ENCODE data around the gene ZNF521.

ZNF521 gene

DNA sequence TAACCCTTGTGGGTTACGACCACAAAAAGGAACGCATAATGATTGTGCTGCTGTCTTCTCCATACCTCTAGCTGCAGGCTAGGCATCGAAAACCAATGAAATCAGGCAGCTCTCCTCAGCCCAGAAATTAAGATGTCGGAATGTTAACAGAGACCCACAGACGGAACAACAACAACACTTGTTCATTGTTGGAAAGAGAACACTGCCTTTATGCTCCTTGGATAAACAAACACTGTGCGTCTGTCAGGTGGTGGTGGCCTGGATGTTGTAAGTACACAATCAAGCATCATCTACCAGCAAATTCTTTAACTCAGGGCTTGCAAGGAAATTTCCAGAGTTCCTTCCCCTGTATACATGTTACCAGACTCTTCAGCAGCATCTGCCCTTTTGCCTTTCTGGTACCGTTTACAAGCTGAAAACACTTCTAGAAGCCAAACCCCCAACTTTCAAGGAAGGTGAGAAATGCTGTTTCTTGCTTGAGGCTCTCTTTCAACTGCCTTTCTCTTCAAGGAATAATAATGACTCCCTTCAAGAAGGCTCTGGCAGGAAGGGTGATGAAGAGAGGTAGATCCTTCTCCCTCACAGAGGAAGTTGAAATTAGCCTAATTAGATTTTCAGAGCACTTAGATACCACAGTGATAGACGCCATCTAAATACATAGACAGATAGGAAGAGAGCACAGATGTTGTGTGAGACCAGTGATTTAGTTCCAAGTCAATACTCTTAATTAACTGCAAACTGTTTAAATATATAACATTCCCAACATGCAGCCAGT lies 332.7 kb downstream of the ZNF521 start:
- DNase-seq = no peak

DNA sequence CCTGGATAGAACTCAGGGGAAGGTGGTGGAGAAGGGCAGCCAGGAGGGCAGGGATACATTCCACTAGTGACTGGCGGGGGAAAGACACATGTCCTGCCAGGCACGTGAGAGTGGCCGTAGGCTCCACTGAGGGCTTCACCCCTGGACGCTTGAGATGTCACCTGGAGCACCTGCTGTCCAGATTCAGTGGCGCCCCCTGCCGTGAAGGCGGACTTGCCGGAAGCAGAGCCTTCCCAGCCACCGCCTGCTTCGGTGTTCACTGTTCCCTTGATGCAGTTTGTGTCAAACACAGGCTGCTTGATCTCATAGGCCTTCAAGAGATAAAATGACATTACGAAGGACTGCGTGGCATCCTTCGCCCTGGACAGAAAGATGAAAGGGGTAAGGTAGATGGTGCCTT lies 335.3 kb downstream of the ZNF521 start:
- no peak for DNase-seq

DNA sequence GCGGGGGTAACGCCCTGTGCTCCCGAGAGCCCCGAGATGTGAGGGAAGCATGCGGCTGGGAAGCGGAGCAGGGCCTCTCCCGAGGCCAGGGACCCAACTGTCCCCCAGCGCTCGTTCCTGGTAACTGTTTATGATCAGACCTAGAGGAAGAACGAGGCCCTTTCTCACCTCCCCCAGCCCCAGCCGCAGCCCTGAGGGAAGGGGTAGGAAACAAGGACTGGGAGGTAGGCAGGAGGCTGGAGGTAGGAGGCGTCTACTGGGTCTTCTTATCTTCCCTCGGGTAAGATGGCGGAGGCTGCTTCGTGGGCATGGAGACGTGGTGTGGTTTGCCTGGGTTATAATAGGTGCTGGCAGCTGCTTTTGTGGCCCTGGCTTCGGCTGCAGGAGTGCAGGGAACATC lies 335.8 kb downstream of the ZNF521 start:
- DNase-seq = no peak

Data from fibroblast of skin of scalp (primary cell).